Ovary (tissue), 1 donor: ENCODE data around the gene MICALL1.

Source experiments
- EP300 ChIP-seq: sonication (generic); formaldehyde crosslinking; IDR thresholded peaks from one replicate; pipeline ENCODE4 v1.6.1; 2017; ENCODE audit warnings: antibody characterized with exemption
- POLR2A ChIP-seq: fragments of 450-650 bp; IDR thresholded peaks from one replicate; pipeline ENCODE4 v1.6.1; 2017; ENCODE audit warnings: antibody characterized with exemption, mild to moderate bottlenecking, moderate library complexity

DNA sequence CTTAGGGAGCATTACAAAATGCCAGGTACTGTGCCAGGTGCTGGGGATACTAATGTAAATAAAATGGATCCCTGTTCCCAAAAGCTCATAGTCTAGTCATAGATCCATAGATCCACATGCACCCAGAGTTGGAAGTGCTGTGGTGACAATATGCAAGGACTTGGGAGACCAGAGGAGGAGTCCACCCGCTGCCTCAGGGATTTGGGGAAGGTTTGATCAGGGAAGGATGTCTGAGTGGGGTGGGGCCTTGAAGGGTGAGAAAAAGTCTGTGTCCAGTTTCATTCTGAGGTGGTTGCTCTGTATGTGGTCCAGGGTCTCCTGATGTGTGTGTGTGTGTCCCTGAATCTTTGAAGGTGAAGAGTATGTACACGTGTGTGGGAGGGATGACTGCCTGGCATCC lies 69.1 kb downstream of the MICALL1 start:
- TF ChIP-seq EP300 = no peak
- TF ChIP-seq POLR2A = no peak
